ENCODE data around the gene TMEM47. TPM values are rescaled to one million over a fixed set of nuclear protein-coding genes. Genes with fewer than 3 reads are reported as not detected.

Gene TMEM47
- total RNA-seq, 2 donors from 2014 or later = 2.9 to 8.9 TPM

DNA sequence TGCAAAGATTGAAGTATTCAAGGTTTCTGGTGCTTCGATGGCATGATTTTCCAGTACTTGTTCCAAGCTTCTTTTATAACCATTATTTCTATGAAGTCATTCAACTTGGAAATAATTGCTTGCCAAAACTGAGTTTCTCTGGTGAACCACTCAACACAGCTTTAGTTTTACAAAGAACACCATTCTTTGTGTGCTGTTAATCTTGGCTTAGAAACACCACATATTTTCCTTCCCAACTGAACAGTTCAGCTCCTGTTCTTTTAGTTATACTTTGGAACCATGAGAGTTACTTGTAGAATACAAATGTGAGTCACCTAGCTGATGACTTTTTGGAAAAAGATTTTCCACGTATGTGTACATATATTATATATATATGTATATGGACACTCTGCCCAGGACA is 32.7 kb downstream of the TMEM47 start:
- TF ChIP-seq, protein P1, sequence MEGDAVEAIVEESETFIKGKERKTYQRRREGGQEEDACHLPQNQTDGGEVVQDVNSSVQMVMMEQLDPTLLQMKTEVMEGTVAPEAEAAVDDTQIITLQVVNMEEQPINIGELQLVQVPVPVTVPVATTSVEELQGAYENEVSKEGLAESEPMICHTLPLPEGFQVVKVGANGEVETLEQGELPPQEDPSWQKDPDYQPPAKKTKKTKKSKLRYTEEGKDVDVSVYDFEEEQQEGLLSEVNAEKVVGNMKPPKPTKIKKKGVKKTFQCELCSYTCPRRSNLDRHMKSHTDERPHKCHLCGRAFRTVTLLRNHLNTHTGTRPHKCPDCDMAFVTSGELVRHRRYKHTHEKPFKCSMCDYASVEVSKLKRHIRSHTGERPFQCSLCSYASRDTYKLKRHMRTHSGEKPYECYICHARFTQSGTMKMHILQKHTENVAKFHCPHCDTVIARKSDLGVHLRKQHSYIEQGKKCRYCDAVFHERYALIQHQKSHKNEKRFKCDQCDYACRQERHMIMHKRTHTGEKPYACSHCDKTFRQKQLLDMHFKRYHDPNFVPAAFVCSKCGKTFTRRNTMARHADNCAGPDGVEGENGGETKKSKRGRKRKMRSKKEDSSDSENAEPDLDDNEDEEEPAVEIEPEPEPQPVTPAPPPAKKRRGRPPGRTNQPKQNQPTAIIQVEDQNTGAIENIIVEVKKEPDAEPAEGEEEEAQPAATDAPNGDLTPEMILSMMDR (IDR thresholded peaks at IDR 0.05) = no peak
- no peaks in the 10 kb centered on the region for H3K36me3 ChIP-seq
- H3K9ac ChIP-seq (ENCODE audit: low read depth in 2 of 2, low read length in 2 of 2) = no peak overlapping the region
- no peak overlapping the region for H3K4me3 ChIP-seq
- H3K27me3 ChIP-seq = no peaks in the 10 kb centered on the region
- no peak overlapping the region for H3K27ac ChIP-seq
- DNase-seq = no peak
- no peaks in the 10 kb centered on the region for H3K4me1 ChIP-seq
- intact Hi-C loops (cut with DNase I) = no loop called here
- no peaks in the 10 kb centered on the region for H3K9me3 ChIP-seq

DNA sequence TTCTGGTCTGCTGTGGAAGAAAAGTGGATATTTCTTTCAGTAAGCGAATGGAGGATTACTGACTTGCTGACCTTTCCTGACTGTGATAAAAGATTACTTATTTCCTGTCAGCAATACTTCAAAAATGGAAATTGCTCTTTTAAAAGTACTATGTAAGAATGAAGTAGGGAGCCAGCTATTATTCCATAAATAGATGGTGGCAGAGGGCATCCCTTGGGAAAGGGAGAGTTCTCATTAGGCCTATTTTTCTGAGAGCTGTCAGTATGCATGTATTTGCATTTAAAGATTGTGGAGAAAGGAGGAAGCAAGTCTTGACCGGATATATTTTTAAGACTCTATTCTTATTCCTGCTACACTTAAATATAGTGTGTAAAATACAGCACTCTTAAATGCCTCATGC is 37.2 kb downstream of the TMEM47 start:
- intact Hi-C loops (cut with DNase I) = no loop called here
- TF ChIP-seq, protein P1 (IDR thresholded peaks at IDR 0.05) = no peak
- no peak overlapping the region for H3K9ac ChIP-seq (ENCODE audit: low read depth in 2 of 2, low read length in 2 of 2)

DNA sequence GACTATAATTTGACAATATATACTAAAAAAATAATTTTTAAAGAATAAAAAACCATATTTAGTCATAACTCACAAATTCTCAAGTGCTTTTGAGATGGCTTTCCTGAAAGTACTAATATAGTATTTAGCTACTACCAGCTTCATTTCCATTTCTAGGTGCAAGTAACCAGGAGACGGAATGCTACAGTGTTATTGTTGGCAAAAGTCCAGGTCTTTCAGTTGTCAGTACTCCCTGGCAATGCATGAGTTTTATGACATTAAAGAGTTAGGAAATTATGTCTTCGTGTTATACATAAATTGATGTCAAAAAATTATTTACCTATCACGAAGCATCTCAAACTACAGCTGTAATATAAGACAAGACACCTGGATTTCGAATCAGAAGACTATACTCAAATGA is 45.0 kb downstream of the TMEM47 start:
- Histone ChIP-seq H3K27me3 (no peaks in the 10 kb centered on the region), H3K9me3 (no peaks in the 10 kb centered on the region), H3K4me1 (no peaks in the 10 kb centered on the region), H3K27ac (no peak overlapping the region), H3K9ac (ENCODE audit: low read depth in 2 of 2, low read length in 2 of 2) (no peak overlapping the region), H3K4me3 (no peak overlapping the region), H3K36me3 (no peaks in the 10 kb centered on the region)
- TF ChIP-seq, protein P1 (IDR thresholded peaks at IDR 0.05) = no peak
- DNase-seq = no peak
- intact Hi-C loops (cut with DNase I) = no loop called here

More for the DNA sequence above, 37.2 kb downstream of the TMEM47 start:
- H3K9me3 ChIP-seq = no peaks in the 10 kb centered on the region
- H3K4me3 ChIP-seq = no peak overlapping the region
- no peaks in the 10 kb centered on the region for H3K4me1 ChIP-seq
- H3K27ac ChIP-seq = no peak overlapping the region
- DNase-seq = no peak
- H3K27me3 ChIP-seq = no peaks in the 10 kb centered on the region
- no peaks in the 10 kb centered on the region for H3K36me3 ChIP-seq

DNA sequence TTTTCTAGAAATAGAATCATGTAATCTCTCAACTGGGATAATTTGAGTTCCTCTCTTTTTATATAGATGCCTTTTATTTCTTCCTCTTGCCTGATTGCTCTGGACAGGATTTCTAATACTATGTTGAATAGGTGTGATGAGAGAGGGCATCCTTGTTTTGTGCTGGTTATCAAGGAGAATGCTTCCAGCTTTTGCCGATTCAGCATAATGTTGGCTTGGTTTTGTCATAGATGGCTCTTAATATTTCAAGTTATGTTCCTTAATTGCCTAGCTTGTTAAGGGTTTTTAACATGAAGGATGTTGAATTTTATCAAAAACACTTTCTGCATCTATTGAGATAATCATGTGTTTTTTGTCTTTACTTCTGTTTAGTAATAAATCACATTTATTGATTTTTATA is 58.7 kb downstream of the TMEM47 start:
- H3K4me3 ChIP-seq = no peak overlapping the region
- no peaks in the 10 kb centered on the region for H3K36me3 ChIP-seq
- intact Hi-C loops (cut with DNase I) = no loop called here
- no peaks in the 10 kb centered on the region for H3K4me1 ChIP-seq
- TF ChIP-seq, protein P1 (IDR thresholded peaks at IDR 0.05) = no peak
- no peak for DNase-seq
- H3K9ac ChIP-seq (ENCODE audit: low read depth in 2 of 2, low read length in 2 of 2) = no peak overlapping the region
- H3K27me3 ChIP-seq = no peaks in the 10 kb centered on the region
- no peaks in the 10 kb centered on the region for H3K9me3 ChIP-seq
- no peak overlapping the region for H3K27ac ChIP-seq

DNA sequence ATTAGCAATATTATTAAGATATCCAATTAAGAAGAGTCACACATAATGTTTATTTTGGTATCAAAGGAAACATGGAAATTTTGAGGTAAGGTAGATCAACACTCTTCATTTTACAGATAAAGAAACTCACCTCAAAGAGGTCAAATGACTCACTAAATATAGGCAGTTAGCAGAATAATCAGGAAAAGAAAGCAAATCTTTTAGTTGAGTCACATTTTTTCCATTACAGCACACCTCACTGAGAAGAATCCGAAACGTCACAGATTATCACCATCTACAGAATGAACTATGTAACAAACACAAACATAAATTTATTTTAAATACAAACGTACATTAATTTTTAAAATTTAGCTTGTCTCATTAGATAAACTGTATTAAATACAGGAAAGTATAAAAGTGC is 70.1 kb downstream of the TMEM47 start:
- Histone ChIP-seq H3K36me3 (no peaks in the 10 kb centered on the region), H3K9ac (ENCODE audit: low read depth in 2 of 2, low read length in 2 of 2) (no peak overlapping the region), H3K9me3 (no peaks in the 10 kb centered on the region), H3K27ac (no peak overlapping the region), H3K27me3 (no peaks in the 10 kb centered on the region), H3K4me1 (no peaks in the 10 kb centered on the region), H3K4me3 (no peak overlapping the region)
- no peak for DNase-seq
- intact Hi-C loops (cut with DNase I) = no loop called here
- TF ChIP-seq, protein P1 (IDR thresholded peaks at IDR 0.05) = no peak

Data from colonic mucosa (tissue), 4 donors.